ENCODE data around the gene PCCB.
"Not testable (repeated sequence)": the region's sequence is repeated elsewhere in the genome, so short reads cannot be mapped to it uniquely, and the experiment has no call there.

The PCCB gene

DNA sequence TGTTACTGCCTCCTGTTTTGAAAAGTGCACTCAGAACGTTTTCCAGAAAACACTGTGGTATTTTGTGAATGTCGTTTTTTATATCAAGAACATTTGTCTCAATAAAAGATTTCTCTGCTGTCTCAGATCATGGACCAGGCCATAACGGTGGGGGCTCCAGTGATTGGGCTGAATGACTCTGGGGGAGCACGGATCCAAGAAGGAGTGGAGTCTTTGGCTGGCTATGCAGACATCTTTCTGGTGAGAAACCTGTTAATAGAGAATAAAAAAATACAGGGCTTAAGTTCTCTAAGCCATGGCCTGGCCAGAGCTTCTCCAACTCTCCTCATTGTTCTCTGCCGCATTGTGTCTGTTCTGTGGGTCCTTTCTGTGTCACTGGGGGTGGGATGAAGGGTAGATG, 11.7 kb downstream of the PCCB start:
- H3K4me3 ChIP-seq (ENCODE audit: low read depth, low read length): no peak overlapping the region
- no peak for TF ChIP-seq CTCF (IDR thresholded peaks at IDR 0.05; ENCODE audit: borderline replicate concordance, insufficient read depth, low read depth, low read length)

- no peak overlapping the region for H3K4me3 ChIP-seq (ENCODE audit: low read depth, low read length)
- no peak for TF ChIP-seq CTCF (IDR thresholded peaks at IDR 0.05; ENCODE audit: borderline replicate concordance, insufficient read depth, low read depth, low read length)
These were observed 12.4 kb downstream of the PCCB start for GRCh38 chr3:136262559-136262958.

DNA sequence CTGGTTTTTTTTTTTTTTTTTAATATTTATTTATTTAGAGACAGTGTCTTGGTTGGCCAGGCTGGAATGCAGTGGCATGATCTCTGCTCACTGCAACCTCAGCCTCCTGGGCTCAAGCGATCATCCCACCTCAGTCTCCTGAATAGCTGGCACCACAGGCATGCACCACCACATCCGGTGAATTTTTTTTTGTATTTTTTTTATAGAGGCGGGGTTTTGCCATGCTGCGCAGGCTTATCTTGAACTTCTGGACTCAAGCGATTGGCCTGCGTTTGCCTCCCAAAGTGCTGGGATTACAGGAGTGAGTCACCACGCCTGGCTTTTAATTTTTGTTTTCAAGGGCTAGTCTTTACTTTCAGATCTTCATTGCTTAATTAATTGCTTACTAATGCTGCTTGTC, 13.1 kb downstream of the PCCB start:
- TF ChIP-seq CTCF (IDR thresholded peaks at IDR 0.05; ENCODE audit: borderline replicate concordance, insufficient read depth, low read depth, low read length): no peak
- no peak overlapping the region for H3K4me3 ChIP-seq (ENCODE audit: low read depth, low read length)

DNA sequence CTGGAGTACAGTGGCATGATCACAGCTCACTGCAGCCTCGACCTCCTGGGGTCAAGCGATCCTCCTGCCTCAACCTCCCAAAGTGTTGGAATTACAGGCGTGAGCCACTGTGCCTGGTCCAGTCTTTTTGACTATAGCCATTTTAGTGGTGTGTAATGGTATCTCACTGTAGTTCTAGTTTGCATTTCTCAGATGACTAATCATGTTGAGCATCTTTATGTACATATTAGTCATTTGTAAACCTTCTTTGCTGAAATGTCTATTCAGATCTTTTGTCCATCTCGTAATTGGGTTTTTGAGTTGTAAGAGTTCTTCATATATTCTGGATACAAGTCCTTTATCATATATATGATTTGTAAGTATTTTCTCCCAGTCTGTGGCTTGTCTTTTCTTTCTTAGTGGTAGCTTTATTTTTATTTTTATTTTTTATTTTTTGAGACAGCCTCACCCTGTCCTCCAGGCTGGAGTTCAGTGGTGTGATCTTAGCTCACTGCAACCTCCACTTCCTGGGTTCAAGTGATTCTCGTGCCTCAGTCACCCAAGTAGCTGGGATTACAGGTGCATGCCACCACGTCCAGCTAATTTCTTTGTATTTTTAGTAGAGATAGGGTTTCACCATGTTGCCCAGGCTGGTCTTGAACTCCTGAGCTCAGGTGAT, 16.5 kb downstream of the PCCB start:
- not testable (repeated sequence) for H3K4me3 ChIP-seq (ENCODE audit: low read depth, low read length)

GRCh38 chr3:136267235-136267634, 17.1 kb downstream of the PCCB start:
- TF ChIP-seq CTCF (IDR thresholded peaks at IDR 0.05; ENCODE audit: borderline replicate concordance, insufficient read depth, low read depth, low read length): no peak

GRCh38 chr3:136270179-136270578, 20.0 kb downstream of the PCCB start:
- TF ChIP-seq CTCF (IDR thresholded peaks at IDR 0.05; ENCODE audit: borderline replicate concordance, insufficient read depth, low read depth, low read length): no peak
- H3K4me3 ChIP-seq (ENCODE audit: low read depth, low read length): no peak overlapping the region

More at GRCh38 chr3:136267235-136267634, 17.1 kb downstream of the PCCB start:
- no peak overlapping the region for H3K4me3 ChIP-seq (ENCODE audit: low read depth, low read length)

GRCh38 chr3:136271626-136272025, 21.5 kb downstream of the PCCB start:
- not testable (repeated sequence) for H3K4me3 ChIP-seq (ENCODE audit: low read depth, low read length)

GRCh38 chr3:136276049-136276755, 26.1 kb downstream of the PCCB start:
- TF ChIP-seq CTCF (IDR thresholded peaks at IDR 0.05; ENCODE audit: borderline replicate concordance, insufficient read depth, low read depth, low read length): no peak

More at GRCh38 chr3:136276049-136276755, 26.1 kb downstream of the PCCB start:
- no peak overlapping the region for H3K4me3 ChIP-seq (ENCODE audit: low read depth, low read length)
